Uterus (tissue), 2 donors: ENCODE data around the gene CCDC68.

ENCODE experiments used
- CTCF ChIP-seq, 4 experiments: fragments of 200-600 bp in 2 of 4; fragments of 450-650 bp in 2 of 4; sonication (generic) in 2 of 4; IDR thresholded peaks; one replicate each; pipeline ENCODE4 v1.5.1; 2016 to 2019; ENCODE audit warnings: antibody characterized with exemption in 4 of 4, mild to moderate bottlenecking in 2 of 4, moderate library complexity in 1 of 4
- POLR2A ChIP-seq, 2 donors: fragments of 450-650 bp; IDR thresholded peaks; one replicate each; pipeline ENCODE4 v1.6.1; 2016; ENCODE audit warnings: antibody characterized with exemption in 2 of 2, mild to moderate bottlenecking in 1 of 2, moderate library complexity in 1 of 2

GRCh38 chr18:54918060-54918459, 41.2 kb downstream of the CCDC68 start:
- no peak for TF ChIP-seq CTCF (IDR thresholded peaks at IDR 0.05)
- no peak for TF ChIP-seq POLR2A (IDR thresholded peaks at IDR 0.05)
